ENCODE measurements around the gene CCNB2.
"Not testable (repeated sequence)": the region's sequence is repeated elsewhere in the genome, so short reads cannot be mapped to it uniquely, and the experiment has no call there.

The CCNB2 gene

GRCh38 chr15:59133929-59134427 lies 29.0 kb downstream of the CCNB2 start:
- no peak for DNase-seq (ENCODE audit: low read depth)

GRCh38 chr15:59137566-59137965 lies 32.6 kb downstream of the CCNB2 start:
- DNase-seq (ENCODE audit: low read depth), result no peak

GRCh38 chr15:59138243-59138642 lies 33.3 kb downstream of the CCNB2 start:
- no peak for DNase-seq (ENCODE audit: low read depth)

- DNase-seq (ENCODE audit: low read depth), result no peak
These were observed 35.7 kb downstream of the CCNB2 start for GRCh38 chr15:59140422-59141226.

- no peak for DNase-seq (ENCODE audit: low read depth)
These were observed 38.3 kb downstream of the CCNB2 start for GRCh38 chr15:59143281-59143680.

- not testable (repeated sequence) for DNase-seq (ENCODE audit: low read depth)
These were observed 39.6 kb downstream of the CCNB2 start for GRCh38 chr15:59144594-59144993.

- no peak for DNase-seq (ENCODE audit: low read depth)
These were observed 42.7 kb downstream of the CCNB2 start for GRCh38 chr15:59147666-59148065.

GRCh38 chr15:59148153-59148833 lies 43.3 kb downstream of the CCNB2 start:
- DNase-seq (ENCODE audit: low read depth), result no peak

GRCh38 chr15:59150185-59150584 lies 45.2 kb downstream of the CCNB2 start:
- DNase-seq (ENCODE audit: low read depth), result no peak

GRCh38 chr15:59152694-59153450 lies 47.9 kb downstream of the CCNB2 start:
- DNase-seq (ENCODE audit: low read depth), result no peak

- DNase-seq (ENCODE audit: low read depth), result no peak
These were observed 48.5 kb downstream of the CCNB2 start for GRCh38 chr15:59153466-59153865.

GRCh38 chr15:59154243-59154642 lies 49.3 kb downstream of the CCNB2 start:
- DNase-seq (ENCODE audit: low read depth), result no peak

- no peak for DNase-seq (ENCODE audit: low read depth)
These were observed 50.5 kb downstream of the CCNB2 start for GRCh38 chr15:59155431-59155830.

GRCh38 chr15:59157396-59157795 lies 52.5 kb downstream of the CCNB2 start:
- no peak for DNase-seq (ENCODE audit: low read depth)

- DNase-seq (ENCODE audit: low read depth), result no peak
These were observed 53.1 kb downstream of the CCNB2 start for GRCh38 chr15:59157840-59158700.

- DNase-seq (ENCODE audit: low read depth), result no peak
These were observed 53.7 kb downstream of the CCNB2 start for GRCh38 chr15:59158701-59159034.

- DNase-seq (ENCODE audit: low read depth), result no peak
These were observed 54.3 kb downstream of the CCNB2 start for GRCh38 chr15:59159210-59159609.

GRCh38 chr15:59160880-59161593 lies 56.1 kb downstream of the CCNB2 start:
- no peak for DNase-seq (ENCODE audit: low read depth)

GRCh38 chr15:59162080-59162479 lies 57.1 kb downstream of the CCNB2 start:
- DNase-seq (ENCODE audit: low read depth), result not testable (repeated sequence)

GRCh38 chr15:59165726-59166125 lies 60.8 kb downstream of the CCNB2 start:
- DNase-seq (ENCODE audit: low read depth), result no peak

GRCh38 chr15:59166166-59166565 lies 61.2 kb downstream of the CCNB2 start:
- no peak for DNase-seq (ENCODE audit: low read depth)
